Transverse colon (tissue), 3 donors: Measurements from ENCODE around the gene CLRN2.

Experiments used
- POLR2A ChIP-seq: fragments of 450-650 bp; IDR thresholded peaks from one replicate; pipeline ENCODE4 v1.6.1; 2016; ENCODE audit warnings: antibody characterized with exemption, mild to moderate bottlenecking, moderate library complexity
- TF ChIP-seq, protein P1 (sequence below), 5 experiments: fragments of 200-600 bp in 3 of 5; fragments of 450-650 bp in 2 of 5; sonication (generic) in 3 of 5; IDR thresholded peaks; 1 replicate in 2 of 5; 2 replicates in 3 of 5; pipeline ENCODE4 v1.5.1; 2016 to 2017; ENCODE audit warnings: antibody characterized with exemption in 5 of 5, inconsistent platforms in 3 of 5, mild to moderate bottlenecking in 2 of 5, moderate library complexity in 1 of 5

DNA sequence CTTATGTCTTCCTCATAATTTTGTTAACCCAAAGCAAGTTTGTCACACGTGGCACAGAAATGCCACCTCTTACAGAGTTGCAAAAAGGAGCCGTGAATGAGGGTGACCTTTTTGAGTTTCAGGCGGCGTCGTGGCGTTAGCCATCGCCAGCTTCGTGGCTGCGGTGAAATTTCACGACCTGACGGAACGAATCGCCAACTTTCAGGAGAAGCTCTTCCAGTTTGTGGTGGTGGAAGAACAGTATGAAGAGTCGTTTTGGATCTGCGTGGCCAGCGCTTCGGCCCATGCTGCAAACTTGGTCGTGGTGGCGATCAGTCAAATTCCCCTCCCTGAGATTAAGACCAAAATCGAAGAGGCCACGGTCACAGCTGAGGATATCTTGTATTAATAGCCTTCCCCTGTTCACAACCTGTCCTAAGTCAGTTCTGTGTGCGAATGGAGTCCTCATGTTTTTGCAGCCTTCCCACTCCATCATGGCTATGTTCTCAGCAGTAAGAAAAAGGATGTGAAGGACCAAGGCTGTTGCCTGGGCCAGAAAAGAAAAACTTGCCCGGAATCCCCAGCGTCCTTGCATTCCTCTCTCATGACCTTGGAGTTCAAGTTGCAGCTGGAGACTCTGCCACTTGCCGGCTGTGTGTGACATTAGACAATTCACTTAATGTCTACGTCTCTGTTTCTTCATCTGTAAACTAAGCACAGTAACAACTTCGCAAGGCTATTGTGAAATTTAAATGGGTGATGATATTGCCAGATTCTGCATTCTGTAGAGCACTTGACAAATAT lies 11.9 kb downstream of the CLRN2 start:
- TF ChIP-seq, protein P1, sequence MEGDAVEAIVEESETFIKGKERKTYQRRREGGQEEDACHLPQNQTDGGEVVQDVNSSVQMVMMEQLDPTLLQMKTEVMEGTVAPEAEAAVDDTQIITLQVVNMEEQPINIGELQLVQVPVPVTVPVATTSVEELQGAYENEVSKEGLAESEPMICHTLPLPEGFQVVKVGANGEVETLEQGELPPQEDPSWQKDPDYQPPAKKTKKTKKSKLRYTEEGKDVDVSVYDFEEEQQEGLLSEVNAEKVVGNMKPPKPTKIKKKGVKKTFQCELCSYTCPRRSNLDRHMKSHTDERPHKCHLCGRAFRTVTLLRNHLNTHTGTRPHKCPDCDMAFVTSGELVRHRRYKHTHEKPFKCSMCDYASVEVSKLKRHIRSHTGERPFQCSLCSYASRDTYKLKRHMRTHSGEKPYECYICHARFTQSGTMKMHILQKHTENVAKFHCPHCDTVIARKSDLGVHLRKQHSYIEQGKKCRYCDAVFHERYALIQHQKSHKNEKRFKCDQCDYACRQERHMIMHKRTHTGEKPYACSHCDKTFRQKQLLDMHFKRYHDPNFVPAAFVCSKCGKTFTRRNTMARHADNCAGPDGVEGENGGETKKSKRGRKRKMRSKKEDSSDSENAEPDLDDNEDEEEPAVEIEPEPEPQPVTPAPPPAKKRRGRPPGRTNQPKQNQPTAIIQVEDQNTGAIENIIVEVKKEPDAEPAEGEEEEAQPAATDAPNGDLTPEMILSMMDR (IDR thresholded peaks at IDR 0.05) = no peak
- no peak for TF ChIP-seq POLR2A
